Measurements from ENCODE around the gene BICDL2.

GRCh38 chr16:2990891-2991290, 45.9 kb downstream of the BICDL2 start:
- TF ChIP-seq THRB (CRISPR knock-in tag; conservative IDR thresholded peaks at IDR 0.05) (no peak), ATF4 (CRISPR knock-in tag; IDR thresholded peaks at IDR 0.05) (no peak), ZBTB1 (CRISPR knock-in tag; IDR thresholded peaks at IDR 0.05; ENCODE audit: borderline replicate concordance, low read depth) (no peak), SMC3 (conservative IDR thresholded peaks at IDR 0.05; ENCODE audit: insufficient read depth, low read depth, low read length) (no peak), ZNF274 (IDR thresholded peaks at IDR 0.05; ENCODE audit: borderline replicate concordance, low read depth, low read length) (no peak), ZNF764 (CRISPR knock-in tag; IDR thresholded peaks at IDR 0.05; ENCODE audit: low read depth) (no peak), SRSF7 (optimal IDR thresholded peaks at IDR 0.05; ENCODE audit: low read depth, low read length) (no peak), SRF (CRISPR knock-in tag; IDR thresholded peaks at IDR 0.05) (no peak), ZNF76 (CRISPR knock-in tag; IDR thresholded peaks at IDR 0.05; ENCODE audit: borderline replicate concordance) (no peak), NFIC (IDR thresholded peaks at IDR 0.05) (no peak)

All from K562 (cell line).